Spinal cord (tissue), 10 donors: Measurements from ENCODE around the gene CYSTM1. TPM values are rescaled to one million over a fixed set of nuclear protein-coding genes. Genes with fewer than 3 reads are reported as not detected.

Source experiments
- DNase-seq, 6 donors: peaks; one replicate each; pipeline versions ENCODE4 v3.0.0 to v3.0.0-alpha.2; 2013 to 2015; ENCODE audit warnings: low spot score in 6 of 6, low read depth in 4 of 6
- H3K27ac ChIP-seq: one replicate; pipeline ENCODE4 v1.5.1; 2013; ENCODE audit warnings: low read depth, low read length, control low read depth
- H3K27me3 ChIP-seq: one replicate; pipeline ENCODE4 v1.6.1; 2013; ENCODE audit warnings: low read length; ENCODE audit not compliant: control insufficient read depth, insufficient read depth
- H3K36me3 ChIP-seq: one replicate; pipeline ENCODE4 v1.6.1; 2013; ENCODE audit warnings: low read length; ENCODE audit not compliant: control insufficient read depth, insufficient read depth
- H3K4me1 ChIP-seq: one replicate; pipeline ENCODE4 v1.6.1; 2013; ENCODE audit warnings: low read length; ENCODE audit not compliant: control insufficient read depth, insufficient read depth
- H3K4me3 ChIP-seq: one replicate; pipeline ENCODE4 v1.5.1; 2013; ENCODE audit warnings: low read depth, low read length, control low read depth
- H3K9me3 ChIP-seq: one replicate; pipeline ENCODE4 v1.6.1; 2013; ENCODE audit warnings: low read length; ENCODE audit not compliant: control insufficient read depth, insufficient read depth
- WGBS: methylation state at CpG from one replicate; pipeline ENCODE4 v1.1.5; 2013; ENCODE audit warnings: missing lambda C conversion rate; ENCODE audit not compliant: insufficient coverage; 5-methylcytosine and 5-hydroxymethylcytosine counted together
- polyA plus RNA-seq, 2 donors: library from polyadenylated mRNA; unstranded; fragments of 120-200 nt; gene quantifications; one replicate each; pipeline ENCODE4 v1.2.1, GENCODE V29; 2013; ENCODE audit not compliant: insufficient read length in 2 of 2
- total RNA-seq, 2 donors: library from RNA; depleted of rRNA in 1 of 2; stranded (reverse); fragments of 120-200 nt in 1 of 2; fragments of >200 nt in 1 of 2; gene quantifications; one replicate each; pipeline versions ENCODE4 v1.2.3 to v1.2.4, GENCODE V29; 2013 to 2014
- donor health status: healthy.

Gene CYSTM1
- total and polyA plus RNA-seq, 4 donors = 12.7 to 42.0 (median 26.2) TPM

DNA sequence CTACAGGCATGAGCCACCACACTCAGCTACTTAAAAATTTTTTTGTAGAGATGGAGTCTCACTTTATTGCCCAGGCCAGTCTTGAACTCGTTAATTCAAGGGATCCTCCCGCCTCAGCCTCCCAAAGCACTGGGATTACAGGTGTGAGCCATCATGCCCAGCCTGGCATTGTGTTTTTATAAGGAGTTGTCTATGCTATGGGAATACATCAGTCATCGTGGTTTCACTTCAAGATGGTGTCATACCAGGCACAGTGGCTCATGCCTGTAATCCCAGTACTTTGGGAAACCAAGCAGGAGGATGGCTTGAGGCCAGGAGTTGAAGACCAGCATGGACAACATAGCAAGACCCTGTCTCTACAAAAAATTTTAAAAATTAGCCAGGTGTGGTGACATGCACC, 49.7 kb downstream of the CYSTM1 start:
- Histone ChIP-seq H3K4me1 (peaks cover 8% of the 10 kb centered on the region), H3K4me3 (no peak overlapping the region)
- WGBS = 74% methylated on average over 2 of the region's 3 CpGs

DNA sequence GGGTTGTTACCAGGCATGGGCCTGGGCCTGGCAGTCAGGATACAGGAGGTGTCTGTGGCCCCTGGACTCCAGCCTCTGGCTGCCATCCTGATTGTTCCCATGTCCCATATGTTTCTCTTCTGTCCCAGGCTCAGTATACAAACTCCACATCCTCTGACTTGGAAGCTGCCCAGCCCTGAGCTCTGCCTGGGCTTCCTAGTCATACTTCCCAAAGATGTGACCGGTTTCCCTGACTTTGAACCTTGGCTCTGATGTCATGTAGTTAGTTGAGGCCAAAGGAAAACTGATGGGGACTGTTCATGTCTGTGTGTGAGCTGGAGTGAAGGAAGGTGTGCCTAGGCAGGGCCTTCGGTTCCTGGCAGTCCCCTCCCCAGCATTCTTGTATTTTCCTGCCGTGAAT, 50.4 kb downstream of the CYSTM1 start:
- Histone ChIP-seq H3K4me1 (peaks cover 4% of the 10 kb centered on the region), H3K36me3 (no peaks in the 10 kb centered on the region), H3K27me3 (no peaks in the 10 kb centered on the region), H3K4me3 (no peak overlapping the region), H3K9me3 (no peaks in the 10 kb centered on the region), H3K27ac (no peak overlapping the region)
- no peak for DNase-seq
- WGBS = 78% methylated on average over 3 of the region's 3 CpGs

More for the DNA sequence above, 49.7 kb downstream of the CYSTM1 start:
- no peak for DNase-seq
- Histone ChIP-seq H3K9me3 (no peaks in the 10 kb centered on the region), H3K27ac (no peak overlapping the region), H3K36me3 (no peaks in the 10 kb centered on the region), H3K27me3 (no peaks in the 10 kb centered on the region)

- 100% methylated on average over 2 of the region's 2 CpGs for WGBS
- H3K36me3 ChIP-seq = no peaks in the 10 kb centered on the region
- no peaks in the 10 kb centered on the region for H3K4me1 ChIP-seq
- no peak for DNase-seq
- H3K27me3 ChIP-seq = no peaks in the 10 kb centered on the region
- no peaks in the 10 kb centered on the region for H3K9me3 ChIP-seq
- H3K27ac ChIP-seq = no peak overlapping the region
- no peak overlapping the region for H3K4me3 ChIP-seq
These were observed 52.1 kb downstream of the CYSTM1 start for GRCh38 chr5:140227046-140227445.

DNA sequence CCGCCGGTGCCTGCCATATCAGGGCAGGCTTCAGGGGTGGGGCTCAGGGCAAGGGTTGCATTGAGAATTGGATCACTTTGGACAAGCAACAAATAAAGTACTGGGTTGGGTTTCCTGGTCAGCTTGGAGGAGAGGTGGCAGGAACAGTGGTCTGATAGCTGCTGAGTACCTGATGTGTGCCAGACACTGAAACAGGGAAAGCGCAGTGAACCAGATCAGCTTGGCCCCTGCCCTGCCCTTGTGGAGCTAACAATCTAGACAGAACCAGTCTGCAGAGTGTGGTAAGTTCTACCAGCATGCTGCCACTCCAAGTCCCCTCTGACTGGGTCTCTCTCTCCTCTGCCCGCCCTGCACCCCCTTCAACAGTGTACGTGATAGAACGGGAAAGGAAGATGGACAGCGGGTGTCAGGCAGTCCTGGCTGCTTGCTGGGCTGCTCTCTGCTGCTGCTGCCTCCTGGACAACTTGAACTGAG, 53.4 kb downstream of the CYSTM1 start:
- no peak overlapping the region for H3K4me3 ChIP-seq
- WGBS = 84% methylated on average over 6 of the region's 7 CpGs
- H3K27me3 ChIP-seq = no peaks in the 10 kb centered on the region
- no peaks in the 10 kb centered on the region for H3K4me1 ChIP-seq
- H3K36me3 ChIP-seq = no peaks in the 10 kb centered on the region
- DNase-seq = no peak
- no peak overlapping the region for H3K27ac ChIP-seq
- no peaks in the 10 kb centered on the region for H3K9me3 ChIP-seq

DNA sequence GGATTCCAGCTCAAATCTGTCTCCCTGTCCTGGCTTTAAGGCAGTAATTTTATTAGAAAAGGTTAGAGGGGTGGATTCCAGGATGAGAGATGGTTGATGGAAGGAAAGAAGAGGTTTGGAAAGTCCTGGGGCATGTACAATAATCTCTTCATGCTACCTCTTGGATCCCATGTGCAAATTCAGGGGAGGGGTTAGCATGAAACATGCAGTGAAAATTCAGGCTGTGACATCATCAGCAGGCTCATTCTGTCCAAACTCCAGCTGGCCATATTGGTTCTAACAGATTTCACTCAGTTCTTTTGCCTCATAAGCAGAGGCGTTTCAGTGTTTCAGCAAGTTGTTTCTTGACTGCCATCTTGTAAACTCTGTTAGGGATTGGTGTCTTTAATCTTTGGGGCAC, 55.4 kb downstream of the CYSTM1 start:
- H3K9me3 ChIP-seq = no peaks in the 10 kb centered on the region
- H3K27me3 ChIP-seq = no peaks in the 10 kb centered on the region
- H3K36me3 ChIP-seq = no peaks in the 10 kb centered on the region
- H3K4me1 ChIP-seq = no peaks in the 10 kb centered on the region
- H3K4me3 ChIP-seq = no peak overlapping the region
- H3K27ac ChIP-seq = no peak overlapping the region
- no peak for DNase-seq
- no CpG with 5 or more reads among the region's 1 CpG for WGBS

GRCh38 chr5:140232731-140233130, 57.7 kb downstream of the CYSTM1 start:
- whole genome bisulfite sequencing = 100% methylated on average over 1 of the region's 1 CpG
- no peaks in the 10 kb centered on the region for H3K9me3 ChIP-seq
- DNase-seq = no peak

DNA sequence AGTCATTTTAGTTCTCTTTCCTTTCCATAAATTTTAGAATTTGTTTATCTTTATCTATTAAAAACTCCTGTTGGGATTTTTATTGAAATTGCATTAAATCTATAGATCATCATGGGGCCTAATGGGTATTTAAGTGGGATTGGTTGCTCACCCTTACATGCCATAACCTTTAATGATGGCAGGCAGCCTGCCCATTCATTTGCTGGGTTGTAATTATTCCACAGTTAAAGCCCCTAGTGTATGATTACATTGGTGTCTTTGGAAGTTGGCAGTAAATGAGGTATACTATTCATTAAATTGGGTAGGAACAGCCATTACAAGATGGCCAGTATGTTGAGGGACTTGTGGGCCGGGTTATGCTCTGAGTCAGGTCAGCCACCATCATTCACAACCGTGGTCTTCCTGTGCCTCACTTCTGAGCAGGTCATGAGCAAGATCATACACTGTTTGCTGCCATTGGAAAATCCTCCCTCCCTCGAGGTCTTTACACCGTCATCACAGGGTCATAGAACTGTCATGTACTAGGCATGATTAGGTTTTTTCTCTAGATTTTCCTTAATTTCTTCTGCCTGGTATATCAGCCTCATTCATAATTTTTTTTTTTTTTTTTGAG, 59.5 kb downstream of the CYSTM1 start:
- Histone ChIP-seq H3K9me3 (no peaks in the 10 kb centered on the region), H3K27ac (no peak overlapping the region), H3K36me3 (no peaks in the 10 kb centered on the region), H3K4me1 (no peaks in the 10 kb centered on the region), H3K4me3 (no peak overlapping the region), H3K27me3 (no peaks in the 10 kb centered on the region)
- WGBS = 80% methylated on average over 1 of the region's 4 CpGs
- peak in 1 of 6 donors; percentile 77 for DNase-seq

More at GRCh38 chr5:140232731-140233130, 57.7 kb downstream of the CYSTM1 start:
- Histone ChIP-seq H3K36me3 (no peaks in the 10 kb centered on the region), H3K4me1 (no peaks in the 10 kb centered on the region), H3K4me3 (no peak overlapping the region), H3K27me3 (no peaks in the 10 kb centered on the region), H3K27ac (no peak overlapping the region)

GRCh38 chr5:140235791-140236551, 61.0 kb downstream of the CYSTM1 start:
- Histone ChIP-seq H3K27me3 (no peaks in the 10 kb centered on the region), H3K4me3 (no peak overlapping the region), H3K27ac (no peak overlapping the region), H3K36me3 (no peaks in the 10 kb centered on the region), H3K4me1 (peaks cover 5% of the 10 kb centered on the region), H3K9me3 (no peaks in the 10 kb centered on the region)
- DNase-seq = no peak
- 89% methylated on average over 5 of the region's 11 CpGs for whole genome bisulfite sequencing

GRCh38 chr5:140236891-140237598, 62.1 kb downstream of the CYSTM1 start:
- no peak overlapping the region for H3K27ac ChIP-seq
- DNase-seq = no peak
- no peaks in the 10 kb centered on the region for H3K36me3 ChIP-seq
- H3K9me3 ChIP-seq = no peaks in the 10 kb centered on the region
- H3K4me1 ChIP-seq = peaks cover 16% of the 10 kb centered on the region
- no peak overlapping the region for H3K4me3 ChIP-seq
- whole genome bisulfite sequencing = 96% methylated on average over 5 of the region's 6 CpGs
- no peaks in the 10 kb centered on the region for H3K27me3 ChIP-seq
